ENCODE data around the gene SHOC2. TPM values are rescaled to one million over a fixed set of nuclear protein-coding genes. Genes with fewer than 3 reads are reported as not detected.
A peak's percentile ranks its signal among the peaks of the same experiment; 100 is the strongest.

Gene SHOC2
- total RNA-seq, 4 donors from 2014 or later: 57.3 to 125 (median 73.4) TPM

- WGBS, 2 donors (ENCODE audit: low coverage in 1 of 2): 0 to 1% methylated on average over 16 of the region's 16 CpGs
- no peak for DNase-seq
- in situ Hi-C loops (cut with MboI; ENCODE audit: low pct_ligation_motif_present in 1 of 4, low pct_unique_long_range_greater_than_20kb in 1 of 4, low sequenced_read_pairs in 3 of 4): no loop called here
- Histone ChIP-seq H3K27ac (peak overlapping the region; percentile 99 to 100 (median 99)), H3K27me3 (no peaks in the 10 kb centered on the region), H3K4me1 (peaks cover 12 to 67% (median 36%) of the 10 kb centered on the region in 4 donors), H3K36me3 (peaks cover 0 to 17% (median 0%) of the 10 kb centered on the region in 4 donors), H3K4me3 (peak overlapping the region; percentile 79 to 97 (median 88)), H3K9me3 (no peaks in the 10 kb centered on the region)
- TF ChIP-seq EP300 (IDR thresholded peaks at IDR 0.05; ENCODE audit: low read depth): no peak
- no peak for TF ChIP-seq POLR2AphosphoS5 (IDR thresholded peaks at IDR 0.05)
- no peak for TF ChIP-seq POLR2A (IDR thresholded peaks at IDR 0.05)
- TF ChIP-seq CTCF (IDR thresholded peaks at IDR 0.05): no peak
- intact Hi-C loops (cut with DNase I; ENCODE audit: low total_unique reads): loop anchor here (10.0 kb wide), 1 partner anchor 48 kb away; no protein-coding TSS in a partner anchor
Observed at GRCh38 chr10:110872984-110873923, 46.1 kb upstream of the SHOC2 start.

- intact Hi-C loops (cut with DNase I; ENCODE audit: low total_unique reads) (loop anchor here (10.0 kb wide), 1 partner anchor 49 kb away; no protein-coding TSS in a partner anchor), in situ Hi-C loops (cut with MboI; ENCODE audit: low pct_ligation_motif_present in 1 of 4, low pct_unique_long_range_greater_than_20kb in 1 of 4, low sequenced_read_pairs in 3 of 4) (no loop called here)
- TF ChIP-seq POLR2A (IDR thresholded peaks at IDR 0.05): no peak
- TF ChIP-seq EP300 (IDR thresholded peaks at IDR 0.05; ENCODE audit: low read depth): no peak
- no peak for TF ChIP-seq POLR2AphosphoS5 (IDR thresholded peaks at IDR 0.05)
- TF ChIP-seq CTCF (IDR thresholded peaks at IDR 0.05): no peak
- Histone ChIP-seq H3K36me3 (peaks cover 0 to 24% (median under 1%) of the 10 kb centered on the region in 4 donors), H3K4me3 (peak overlapping the region in 3 of 4 donors; percentile 79 to 97 (median 85)), H3K27me3 (no peaks in the 10 kb centered on the region), H3K27ac (peak overlapping the region; percentile 99 to 100 (median 99)), H3K4me1 (peaks cover 12 to 68% (median 36%) of the 10 kb centered on the region in 4 donors), H3K9me3 (no peaks in the 10 kb centered on the region)
- DNase-seq: no peak
- 40 to 49% methylated on average over 2 of the region's 2 CpGs for WGBS, 2 donors (ENCODE audit: low coverage in 1 of 2)
Observed at GRCh38 chr10:110873951-110874350, 45.5 kb upstream of the SHOC2 start.

GRCh38 chr10:110876000-110876399 is 43.4 kb upstream of the SHOC2 start:
- 63 to 76% methylated on average over 2 of the region's 2 CpGs for WGBS, 2 donors (ENCODE audit: low coverage in 1 of 2)
- intact Hi-C loops (cut with DNase I; ENCODE audit: low total_unique reads): loop anchor here (10.0 kb wide), 1 partner anchor 51 kb away; no protein-coding TSS in a partner anchor
- peak overlapping the region in 1 of 4 donors; percentile 85 for H3K4me3 ChIP-seq
- H3K27ac ChIP-seq: peak overlapping the region in 3 of 4 donors; percentile 4 to 99 (median 99)
- no peak for DNase-seq
- in situ Hi-C loops (cut with MboI; ENCODE audit: low pct_ligation_motif_present in 1 of 4, low pct_unique_long_range_greater_than_20kb in 1 of 4, low sequenced_read_pairs in 3 of 4): loop anchor here in 3 of 4 donors (25.0 kb wide), 3 partner anchors 89 to 564 kb away; partner anchors contain the start of gene SMNDC1 (in 1 of the 3)
- no peaks in the 10 kb centered on the region for H3K27me3 ChIP-seq
- TF ChIP-seq POLR2A (IDR thresholded peaks at IDR 0.05) (no peak), POLR2AphosphoS5 (IDR thresholded peaks at IDR 0.05) (peak in 1 of 3 donors; percentile 8)
- no peaks in the 10 kb centered on the region for H3K9me3 ChIP-seq
- peaks cover 0 to 29% (median 10%) of the 10 kb centered on the region in 4 donors for H3K36me3 ChIP-seq
- peaks cover 21 to 71% (median 37%) of the 10 kb centered on the region in 4 donors for H3K4me1 ChIP-seq

- no peak for DNase-seq
- Histone ChIP-seq H3K27ac (peak overlapping the region in 1 of 4 donors; percentile 99), H3K4me3 (peak overlapping the region in 1 of 4 donors; percentile 85), H3K4me1 (peaks cover 17 to 75% (median 37%) of the 10 kb centered on the region in 4 donors), H3K9me3 (no peaks in the 10 kb centered on the region), H3K36me3 (peaks cover 0 to 37% (median 14%) of the 10 kb centered on the region in 4 donors), H3K27me3 (no peaks in the 10 kb centered on the region)
- in situ Hi-C loops (cut with MboI; ENCODE audit: low pct_ligation_motif_present in 1 of 4, low pct_unique_long_range_greater_than_20kb in 1 of 4, low sequenced_read_pairs in 3 of 4) (loop anchor here in 3 of 4 donors (25.0 kb wide), 3 partner anchors 89 to 564 kb away; partner anchors contain the start of gene SMNDC1 (in 1 of the 3)), intact Hi-C loops (cut with DNase I; ENCODE audit: low total_unique reads) (loop anchor here (10.0 kb wide), 1 partner anchor 52 kb away; no protein-coding TSS in a partner anchor)
- 87 to 92% methylated on average over 1 of the region's 1 CpG for WGBS, 2 donors (ENCODE audit: low coverage in 1 of 2)
- no peak for TF ChIP-seq CTCF (IDR thresholded peaks at IDR 0.05)
- no peak for TF ChIP-seq POLR2AphosphoS5 (IDR thresholded peaks at IDR 0.05)
- TF ChIP-seq EP300 (IDR thresholded peaks at IDR 0.05; ENCODE audit: low read depth): no peak
- no peak for TF ChIP-seq POLR2A (IDR thresholded peaks at IDR 0.05)
Observed at GRCh38 chr10:110876788-110877187, 42.6 kb upstream of the SHOC2 start.

All from transverse colon (tissue), 4 donors.